GM12891 (cell line): Measurements from ENCODE around the gene ASXL1.

Experiments used
- DNase-seq: peaks from one replicate; pipeline ENCODE4 v3.0.0; 2011; ENCODE audit warnings: low spot score; ENCODE audit not compliant: insufficient read length
- FAIRE-seq: peaks from 2 replicates; lab custom pipeline; 2011; peaks lifted over from hg19 to GRCh38; lab: Jason Lieb, UNC
- PAX5 ChIP-seq: IDR thresholded peaks from 2 replicates; pipeline ENCODE4 v1.6.1; 2011; ENCODE audit warnings: low read length, moderate library complexity, mild to moderate bottlenecking; ENCODE audit not compliant: insufficient read depth, severe bottlenecking
- POLR2A ChIP-seq: IDR thresholded peaks from 2 replicates; pipeline ENCODE4 v1.6.1; 2011; ENCODE audit warnings: low read depth, low read length, control low read depth
- POLR2AphosphoS5 ChIP-seq: IDR thresholded peaks from 2 replicates; pipeline ENCODE4 v1.6.1; 2011; ENCODE audit warnings: low read depth, low read length, control low read depth
- POU2F2 ChIP-seq: IDR thresholded peaks from 2 replicates; pipeline ENCODE4 v1.6.1; 2011; ENCODE audit warnings: low read depth, mild to moderate bottlenecking, control low read depth, low read length, moderate library complexity
- SPI1 ChIP-seq: IDR thresholded peaks from 2 replicates; pipeline ENCODE4 v1.6.1; 2011; ENCODE audit warnings: low read depth, low read length, control low read depth
- TAF1 ChIP-seq: IDR thresholded peaks from 2 replicates; pipeline ENCODE4 v1.6.1; 2011; ENCODE audit warnings: low read depth, low read length, control low read depth

The ASXL1 gene

DNA sequence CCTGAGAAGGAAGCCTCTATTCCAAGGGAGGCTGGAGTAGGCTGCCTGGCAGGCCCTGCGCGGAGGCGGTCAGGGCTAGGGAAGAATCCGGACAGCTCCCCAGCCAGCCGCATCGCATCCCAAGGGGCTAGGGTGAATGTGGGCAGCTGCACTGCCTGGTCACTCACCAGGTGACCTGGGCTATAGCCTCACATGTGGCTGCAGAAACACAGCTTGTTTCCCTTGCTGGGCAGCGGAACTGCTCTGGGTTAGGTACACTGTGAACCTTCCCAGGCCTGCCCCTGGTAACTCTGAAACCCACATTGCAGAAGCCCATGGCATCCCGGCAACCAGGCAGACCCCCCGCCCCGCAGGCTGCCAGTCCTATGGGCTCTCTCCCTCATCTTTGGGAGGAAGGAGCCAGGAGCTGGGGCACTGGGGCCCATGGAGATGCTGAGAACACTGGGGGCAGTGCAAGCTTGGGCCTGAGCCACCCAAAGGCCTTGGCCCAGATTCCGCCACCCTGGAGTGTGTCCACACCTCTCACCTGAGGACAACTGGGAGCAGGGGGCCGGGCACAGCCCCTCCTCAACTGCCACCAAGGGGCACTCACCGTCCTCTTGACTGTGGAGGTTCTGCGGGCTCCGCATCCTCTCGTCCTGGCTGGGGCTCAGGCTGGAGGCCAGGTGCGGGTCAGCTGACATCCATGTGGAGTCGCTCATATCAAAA, 116.0 kb downstream of the ASXL1 start:
- no peak for TF ChIP-seq POLR2AphosphoS5
- TF ChIP-seq TAF1, result no peak
- TF ChIP-seq PAX5, result no peak
- no peak for TF ChIP-seq POLR2A
- no peak for TF ChIP-seq SPI1
- no peak for TF ChIP-seq POU2F2
- FAIRE-seq, result no peak
- DNase-seq, result no peak

DNA sequence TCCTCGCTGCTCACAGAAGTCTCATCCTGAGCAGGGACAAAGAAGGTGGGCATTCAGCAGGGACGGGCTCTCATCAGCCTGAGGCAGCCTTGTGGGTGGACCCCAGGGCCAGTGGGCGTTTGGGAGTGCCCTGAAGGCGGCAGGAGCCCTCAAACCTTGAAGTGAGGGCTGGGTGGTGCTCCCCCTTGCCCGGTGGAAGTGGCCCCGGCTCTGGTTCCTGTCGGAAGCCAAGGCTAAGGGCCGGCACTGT, 116.5 kb downstream of the ASXL1 start:
- DNase-seq, result peak; percentile 20
- TF ChIP-seq PAX5 (no peak), TAF1 (no peak), POLR2A (no peak), POU2F2 (no peak), POLR2AphosphoS5 (no peak), SPI1 (no peak)
- FAIRE-seq, result no peak

- peak; percentile 95 for DNase-seq
- no peak for FAIRE-seq
- no peak for TF ChIP-seq POLR2A
- TF ChIP-seq SPI1, result no peak
- no peak for TF ChIP-seq PAX5
- no peak for TF ChIP-seq POU2F2
- TF ChIP-seq TAF1, result no peak
- no peak for TF ChIP-seq POLR2AphosphoS5
Observed at GRCh38 chr20:32474967-32475811, 117.1 kb downstream of the ASXL1 start.

- FAIRE-seq (no peak), DNase-seq (no peak)
- TF ChIP-seq TAF1, result no peak
- TF ChIP-seq POLR2AphosphoS5, result no peak
- TF ChIP-seq POLR2A, result no peak
- TF ChIP-seq PAX5, result no peak
- no peak for TF ChIP-seq POU2F2
- no peak for TF ChIP-seq SPI1
Observed at GRCh38 chr20:32476684-32477593, 118.8 kb downstream of the ASXL1 start.

DNA sequence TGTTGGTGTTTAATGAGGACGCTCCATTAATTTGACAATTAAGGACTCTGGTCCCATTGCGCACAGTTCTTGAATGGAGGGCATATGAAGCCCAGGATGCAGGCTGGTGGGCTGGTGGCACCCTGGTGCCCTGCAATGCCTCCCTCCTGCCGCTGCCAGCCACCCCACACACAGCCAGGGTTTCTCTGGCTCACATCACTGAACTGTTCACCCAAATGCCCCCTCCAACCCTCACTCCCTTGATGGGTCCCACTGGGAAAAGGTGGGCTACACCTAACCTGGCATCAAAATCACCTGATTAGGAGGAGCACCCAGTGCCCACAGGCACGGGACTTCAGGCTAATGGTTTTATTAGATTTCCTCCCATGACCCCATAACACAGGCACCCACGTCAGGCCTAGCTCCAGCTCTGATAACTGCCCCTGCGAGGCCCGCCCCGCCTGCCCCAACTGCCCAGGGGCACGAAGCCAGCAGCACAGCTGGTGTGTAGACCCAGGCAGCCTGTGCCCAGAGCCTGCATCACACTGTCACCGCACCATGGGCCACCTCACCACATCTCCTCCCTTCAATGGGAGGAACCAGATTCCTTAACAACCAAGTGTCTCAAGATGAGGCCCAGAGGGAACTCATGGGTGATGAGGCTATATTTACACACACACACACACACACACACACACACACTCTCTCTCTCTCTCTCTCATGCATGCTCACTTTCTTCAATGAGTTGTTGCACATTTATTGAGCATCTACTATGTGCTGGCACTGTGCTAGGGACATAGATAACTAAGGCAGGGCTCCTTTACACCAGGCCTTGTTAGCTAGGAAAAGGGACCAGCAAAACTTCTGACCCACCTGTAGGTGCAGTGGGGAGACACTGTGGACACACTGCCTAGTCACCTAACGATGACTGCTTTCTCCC, 119.7 kb downstream of the ASXL1 start:
- no peak for TF ChIP-seq SPI1
- TF ChIP-seq TAF1, result no peak
- no peak for TF ChIP-seq POLR2AphosphoS5
- TF ChIP-seq POU2F2, result no peak
- TF ChIP-seq POLR2A, result no peak
- no peak for TF ChIP-seq PAX5
- DNase-seq (no peak), FAIRE-seq (no peak)

GRCh38 chr20:32478576-32478975, 120.4 kb downstream of the ASXL1 start:
- FAIRE-seq (no peak), DNase-seq (no peak)
- TF ChIP-seq POLR2AphosphoS5 (no peak), PAX5 (no peak), POU2F2 (no peak), TAF1 (no peak), POLR2A (no peak), SPI1 (no peak)

GRCh38 chr20:32479012-32479411, 120.9 kb downstream of the ASXL1 start:
- TF ChIP-seq TAF1, result no peak
- TF ChIP-seq POLR2A, result no peak
- TF ChIP-seq POLR2AphosphoS5, result no peak
- no peak for TF ChIP-seq PAX5
- no peak for TF ChIP-seq SPI1
- no peak for TF ChIP-seq POU2F2
- FAIRE-seq (no peak), DNase-seq (no peak)

GRCh38 chr20:32479697-32480171, 121.6 kb downstream of the ASXL1 start:
- FAIRE-seq (no peak), DNase-seq (no peak)
- TF ChIP-seq POLR2A, result no peak
- TF ChIP-seq PAX5, result no peak
- no peak for TF ChIP-seq SPI1
- no peak for TF ChIP-seq POU2F2
- no peak for TF ChIP-seq TAF1
- no peak for TF ChIP-seq POLR2AphosphoS5
